Tibial nerve (tissue), 4 donors: Measurements from ENCODE around the gene FOSL2. TPM values are rescaled to one million over a fixed set of nuclear protein-coding genes. Genes with fewer than 3 reads are reported as not detected.

Source experiments
- DNase-seq, 2 donors: peaks; one replicate each; pipeline ENCODE4 v3.0.0-alpha.2; 2019; ENCODE audit warnings: low spot score in 2 of 2
- H3K27ac ChIP-seq, 4 donors: fragments of 200-600 bp; sonication (generic) in 3 of 4; one replicate each; pipeline ENCODE4 v1.5.1; 2017 to 2019; ENCODE audit warnings: mild to moderate bottlenecking in 1 of 4
- H3K27me3 ChIP-seq, 2 donors: fragments of 200-600 bp; sonication (generic) in 1 of 2; one replicate each; pipeline versions ENCODE4 v1.5.1 to v1.6.0; 2017 to 2019
- H3K36me3 ChIP-seq, 3 donors: fragments of 200-600 bp; sonication (generic); one replicate each; pipeline ENCODE4 v1.5.1; 2018 to 2019
- H3K4me1 ChIP-seq, 4 donors: fragments of 200-600 bp; sonication (generic) in 3 of 4; one replicate each; pipeline ENCODE4 v1.5.1; 2017 to 2019
- H3K4me3 ChIP-seq, 4 donors: fragments of 200-600 bp; sonication (generic) in 3 of 4; one replicate each; pipeline ENCODE4 v1.5.1; 2017 to 2019; ENCODE audit warnings: mild to moderate bottlenecking in 1 of 4, moderate library complexity in 1 of 4
- H3K9me3 ChIP-seq, 4 donors: fragments of 200-600 bp; sonication (generic) in 3 of 4; one replicate each; pipeline ENCODE4 v1.5.1; 2017 to 2019
- CTCF ChIP-seq, 5 experiments: fragments of 200-600 bp in 3 of 5; fragments of 450-650 bp in 2 of 5; sonication (generic) in 3 of 5; IDR thresholded peaks; one replicate each; pipeline ENCODE4 v1.5.1; 2016 to 2019; ENCODE audit warnings: antibody characterized with exemption in 5 of 5, mild to moderate bottlenecking in 3 of 5, moderate library complexity in 2 of 5
- EP300 ChIP-seq, 2 donors: sonication (generic); formaldehyde crosslinking; IDR thresholded peaks; one replicate each; pipeline ENCODE4 v1.6.1; 2017; ENCODE audit warnings: antibody characterized with exemption in 2 of 2, mild to moderate bottlenecking in 1 of 2
- POLR2A ChIP-seq, 2 donors: fragments of 450-650 bp; IDR thresholded peaks; one replicate each; pipeline ENCODE4 v1.6.1; 2017; ENCODE audit warnings: antibody characterized with exemption in 2 of 2, mild to moderate bottlenecking in 2 of 2, moderate library complexity in 2 of 2
- WGBS, 2 donors: methylation state at CpG; one replicate each; pipeline ENCODE4 v1.1.5; 2018; 5-methylcytosine and 5-hydroxymethylcytosine counted together
- total RNA-seq, 4 donors: library from RNA; depleted of rRNA; stranded (reverse); fragments of >200 nt; gene quantifications; one replicate each; pipeline ENCODE4 v1.1.0, GENCODE V29; 2016

Gene FOSL2
- total RNA-seq, 4 donors from 2014 or later: 141 to 207 (median 190) TPM

GRCh38 chr2:28403370-28403956 is 10.8 kb downstream of the FOSL2 start:
- peaks cover 0 to 97% (median 63%) of the 10 kb centered on the region in 4 donors for H3K4me1 ChIP-seq
- peaks cover 2 to 72% (median 32%) of the 10 kb centered on the region in 3 donors for H3K36me3 ChIP-seq
- DNase-seq: no peak
- H3K9me3 ChIP-seq: no peaks in the 10 kb centered on the region
- TF ChIP-seq POLR2A (IDR thresholded peaks at IDR 0.05): no peak
- no peak for TF ChIP-seq CTCF (IDR thresholded peaks at IDR 0.05)
- peak in 1 of 2 donors; percentile 17 for TF ChIP-seq EP300 (IDR thresholded peaks at IDR 0.05)
- H3K27ac ChIP-seq: no peak overlapping the region
- WGBS, 2 donors: 64% methylated on average over 7 of the region's 7 CpGs
- no peak overlapping the region for H3K4me3 ChIP-seq
- no peaks in the 10 kb centered on the region for H3K27me3 ChIP-seq

DNA sequence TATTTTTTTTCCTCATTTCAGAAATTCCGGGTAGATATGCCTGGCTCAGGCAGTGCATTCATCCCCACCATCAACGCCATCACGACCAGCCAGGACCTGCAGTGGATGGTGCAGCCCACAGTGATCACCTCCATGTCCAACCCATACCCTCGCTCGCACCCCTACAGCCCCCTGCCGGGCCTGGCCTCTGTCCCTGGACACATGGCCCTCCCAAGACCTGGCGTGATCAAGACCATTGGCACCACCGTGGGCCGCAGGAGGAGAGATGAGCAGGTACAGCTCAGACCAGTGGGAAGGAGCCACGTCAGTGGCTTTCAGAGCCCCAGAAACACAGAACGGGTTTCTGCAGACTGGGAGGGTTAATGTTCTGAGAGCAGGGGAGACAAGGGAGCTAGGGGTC is 11.4 kb downstream of the FOSL2 start:
- WGBS, 2 donors: 92 to 93% methylated on average over 11 of the region's 11 CpGs

GRCh38 chr2:28405537-28405936 is 12.9 kb downstream of the FOSL2 start:
- H3K4me1 ChIP-seq: peaks cover 0 to 89% (median 44%) of the 10 kb centered on the region in 4 donors
- H3K36me3 ChIP-seq: peaks cover 11 to 93% (median 43%) of the 10 kb centered on the region in 3 donors
- WGBS, 2 donors: 78 to 82% methylated on average over 3 of the region's 3 CpGs
- DNase-seq: no peak
- H3K4me3 ChIP-seq: no peak overlapping the region
- H3K27me3 ChIP-seq: no peaks in the 10 kb centered on the region
- H3K9me3 ChIP-seq: no peaks in the 10 kb centered on the region
- H3K27ac ChIP-seq: no peak overlapping the region
- TF ChIP-seq EP300 (IDR thresholded peaks at IDR 0.05): peak in 1 of 2 donors; percentile 23
- no peak for TF ChIP-seq CTCF (IDR thresholded peaks at IDR 0.05)
- TF ChIP-seq POLR2A (IDR thresholded peaks at IDR 0.05): no peak

More for the DNA sequence above, 11.4 kb downstream of the FOSL2 start:
- Histone ChIP-seq H3K4me3 (no peak overlapping the region), H3K27ac (no peak overlapping the region), H3K36me3 (peaks cover 2 to 78% (median 32%) of the 10 kb centered on the region in 3 donors), H3K27me3 (no peaks in the 10 kb centered on the region), H3K9me3 (no peaks in the 10 kb centered on the region), H3K4me1 (peaks cover 0 to 97% (median 58%) of the 10 kb centered on the region in 4 donors)
- TF ChIP-seq EP300 (IDR thresholded peaks at IDR 0.05) (no peak), CTCF (IDR thresholded peaks at IDR 0.05) (no peak), POLR2A (IDR thresholded peaks at IDR 0.05) (no peak)
- no peak for DNase-seq

DNA sequence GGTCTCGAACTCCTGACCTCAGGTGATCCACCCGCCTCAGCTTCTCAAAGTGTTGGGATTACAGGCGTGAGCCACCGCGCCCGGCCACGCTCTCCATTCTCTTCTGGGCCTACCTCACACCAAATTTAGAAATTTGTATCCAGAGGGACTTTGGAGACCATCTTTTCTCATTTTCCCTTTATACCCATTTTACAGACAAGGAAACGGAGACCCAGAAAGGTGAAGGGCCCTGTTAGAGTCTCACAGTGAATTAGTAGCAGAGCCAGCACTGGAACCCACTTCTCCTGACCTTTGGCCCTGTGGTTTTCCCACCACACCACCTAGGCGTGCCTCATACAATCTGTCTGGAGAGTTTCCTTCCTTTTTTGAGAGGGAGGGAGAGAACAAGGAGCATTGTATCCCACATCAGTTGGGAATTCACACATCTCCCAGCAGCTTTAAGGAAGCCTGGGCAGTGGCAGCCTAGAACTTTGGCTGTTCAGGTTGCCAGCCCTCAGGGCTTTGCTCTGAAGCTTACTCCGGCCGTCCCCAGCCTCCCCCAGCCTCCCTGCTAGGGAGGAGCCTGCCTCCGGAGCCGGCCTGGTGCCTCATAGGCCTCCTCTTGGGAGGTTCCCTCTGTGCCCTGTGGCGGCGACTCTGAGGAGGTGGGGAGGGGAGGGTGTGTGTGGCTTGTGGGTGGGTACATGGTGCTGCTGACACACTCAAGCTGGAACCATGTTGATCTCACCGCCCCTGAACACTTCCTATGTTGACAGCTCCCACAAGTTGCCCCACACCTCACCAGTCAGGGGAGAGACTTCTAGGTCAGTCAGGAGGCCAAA is 13.8 kb downstream of the FOSL2 start:
- TF ChIP-seq EP300 (IDR thresholded peaks at IDR 0.05): peak in 1 of 2 donors; percentile 18
- TF ChIP-seq POLR2A (IDR thresholded peaks at IDR 0.05): no peak
- Histone ChIP-seq H3K27me3 (no peaks in the 10 kb centered on the region), H3K9me3 (no peaks in the 10 kb centered on the region), H3K4me1 (peaks cover 0 to 80% (median 34%) of the 10 kb centered on the region in 4 donors), H3K27ac (peak overlapping the region in 3 of 4 donors; percentile 56 to 86 (median 57)), H3K4me3 (no peak overlapping the region), H3K36me3 (peaks cover 11 to 100% (median 50%) of the 10 kb centered on the region in 3 donors)
- no peak for DNase-seq
- WGBS, 2 donors: 75 to 80% methylated on average over 16 of the region's 16 CpGs

DNA sequence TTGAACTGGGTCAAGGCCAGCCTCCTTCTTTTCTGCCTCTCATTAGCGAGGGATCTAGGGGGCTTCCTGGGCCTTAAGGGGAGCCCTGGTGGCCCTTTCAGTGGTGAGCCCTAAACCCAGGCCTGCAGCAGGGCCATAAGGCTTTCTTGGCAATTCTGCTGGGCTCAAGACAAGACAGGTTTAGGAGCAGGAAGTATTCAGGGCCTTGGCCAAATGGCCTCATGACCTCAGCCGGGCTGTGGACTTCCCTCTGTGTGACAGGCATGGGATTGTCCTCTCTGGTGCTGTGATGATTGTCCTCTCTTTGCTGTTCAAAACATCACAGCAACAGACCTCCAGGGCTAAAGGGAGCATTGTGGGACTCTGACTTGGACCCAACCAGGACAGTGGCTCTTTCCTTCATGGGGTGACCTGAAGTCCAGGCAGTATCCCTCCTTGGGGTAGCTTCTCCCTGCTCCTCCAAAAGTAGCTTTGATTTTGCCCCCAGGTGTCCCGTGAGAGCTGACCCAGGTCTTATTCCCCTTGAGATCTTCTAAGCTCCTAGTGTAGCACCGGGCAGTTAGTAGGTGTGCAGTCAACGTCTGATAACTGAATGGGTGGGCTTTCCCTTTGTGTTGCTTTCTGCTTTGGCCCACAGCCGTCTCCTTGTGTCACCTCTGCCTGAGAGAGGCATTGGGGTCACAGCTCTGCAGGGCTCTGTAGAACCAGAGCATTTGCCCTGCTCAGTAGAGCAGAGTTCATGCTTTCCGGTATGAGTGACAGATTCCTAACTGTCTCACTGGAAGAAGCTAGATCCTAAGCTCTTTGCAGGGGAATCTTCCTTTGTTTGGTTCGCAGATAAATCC is 14.7 kb downstream of the FOSL2 start:
- TF ChIP-seq EP300 (IDR thresholded peaks at IDR 0.05) (no peak), CTCF (IDR thresholded peaks at IDR 0.05) (no peak), POLR2A (IDR thresholded peaks at IDR 0.05) (no peak)
- Histone ChIP-seq H3K4me1 (peaks cover 0 to 78% (median 30%) of the 10 kb centered on the region in 4 donors), H3K27me3 (no peaks in the 10 kb centered on the region), H3K9me3 (no peaks in the 10 kb centered on the region), H3K36me3 (peaks cover 11 to 100% (median 50%) of the 10 kb centered on the region in 3 donors), H3K27ac (peak overlapping the region in 3 of 4 donors; percentile 56 to 86 (median 57)), H3K4me3 (no peak overlapping the region)
- no peak for DNase-seq
- 67 to 77% methylated on average over 8 of the region's 8 CpGs for WGBS, 2 donors
